ENCODE measurements around the gene EFHC1.

- TF ChIP-seq POLR2AphosphoS5 (IDR thresholded peaks at IDR 0.05), result no peak
- no peak for TF ChIP-seq CTCF (IDR thresholded peaks at IDR 0.05)
- no peak for TF ChIP-seq POLR2A (IDR thresholded peaks at IDR 0.05)
- TF ChIP-seq EP300 (IDR thresholded peaks at IDR 0.05), result no peak
These were observed 75.8 kb downstream of the EFHC1 start for GRCh38 chr6:52495922-52496321.
